GM12872 (cell line): ENCODE data around the gene ITFG1.

Source experiments
- TF ChIP-seq, protein P1 (sequence below): IDR thresholded peaks from 3 replicates; pipeline ENCODE4 v1.5.1; 2011; ENCODE audit warnings: low read depth, mild to moderate bottlenecking, low read length, moderate library complexity; ENCODE audit not compliant: insufficient read depth

Gene ITFG1

DNA sequence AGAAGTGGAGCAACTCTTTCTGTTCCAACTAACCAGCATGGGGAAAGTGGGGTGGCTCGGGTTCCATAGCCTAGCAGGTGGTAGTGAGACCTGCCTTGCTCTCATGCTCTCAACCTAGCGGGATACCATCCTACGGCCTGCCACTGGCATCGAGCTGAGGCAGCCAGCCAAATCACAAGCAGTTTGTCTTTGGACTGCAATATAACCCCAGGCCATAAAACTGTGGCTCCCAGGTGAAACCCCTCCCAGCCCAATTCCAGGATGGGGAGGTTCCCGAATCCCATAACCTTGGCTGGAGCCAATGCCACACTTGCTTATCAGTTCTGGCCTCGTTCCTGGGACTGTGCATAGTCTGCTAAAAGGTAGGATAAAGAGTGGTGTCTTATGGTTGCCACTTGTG lies 161.3 kb downstream of the ITFG1 start:
- TF ChIP-seq, protein P1, sequence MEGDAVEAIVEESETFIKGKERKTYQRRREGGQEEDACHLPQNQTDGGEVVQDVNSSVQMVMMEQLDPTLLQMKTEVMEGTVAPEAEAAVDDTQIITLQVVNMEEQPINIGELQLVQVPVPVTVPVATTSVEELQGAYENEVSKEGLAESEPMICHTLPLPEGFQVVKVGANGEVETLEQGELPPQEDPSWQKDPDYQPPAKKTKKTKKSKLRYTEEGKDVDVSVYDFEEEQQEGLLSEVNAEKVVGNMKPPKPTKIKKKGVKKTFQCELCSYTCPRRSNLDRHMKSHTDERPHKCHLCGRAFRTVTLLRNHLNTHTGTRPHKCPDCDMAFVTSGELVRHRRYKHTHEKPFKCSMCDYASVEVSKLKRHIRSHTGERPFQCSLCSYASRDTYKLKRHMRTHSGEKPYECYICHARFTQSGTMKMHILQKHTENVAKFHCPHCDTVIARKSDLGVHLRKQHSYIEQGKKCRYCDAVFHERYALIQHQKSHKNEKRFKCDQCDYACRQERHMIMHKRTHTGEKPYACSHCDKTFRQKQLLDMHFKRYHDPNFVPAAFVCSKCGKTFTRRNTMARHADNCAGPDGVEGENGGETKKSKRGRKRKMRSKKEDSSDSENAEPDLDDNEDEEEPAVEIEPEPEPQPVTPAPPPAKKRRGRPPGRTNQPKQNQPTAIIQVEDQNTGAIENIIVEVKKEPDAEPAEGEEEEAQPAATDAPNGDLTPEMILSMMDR, result no peak

DNA sequence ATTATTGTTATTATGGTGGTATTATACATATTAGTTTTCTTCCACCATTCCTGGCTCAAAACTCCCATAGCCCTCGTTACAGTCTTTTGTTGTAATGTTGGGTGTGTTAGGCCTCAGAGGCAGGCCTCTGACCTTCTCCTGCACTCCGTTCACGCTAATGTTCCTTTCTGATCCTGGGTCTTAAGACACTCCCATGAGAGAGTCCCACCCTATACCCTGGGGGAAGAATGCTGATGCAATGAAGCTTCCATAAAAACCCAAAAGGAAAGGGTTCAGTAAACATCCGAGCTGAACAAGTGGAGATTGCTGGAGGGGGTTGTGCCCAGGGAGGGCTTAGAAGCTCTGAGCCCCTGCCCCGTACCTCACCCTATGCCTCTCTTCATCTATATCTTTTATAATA lies 175.9 kb downstream of the ITFG1 start:
- TF ChIP-seq, protein P1, result no peak

DNA sequence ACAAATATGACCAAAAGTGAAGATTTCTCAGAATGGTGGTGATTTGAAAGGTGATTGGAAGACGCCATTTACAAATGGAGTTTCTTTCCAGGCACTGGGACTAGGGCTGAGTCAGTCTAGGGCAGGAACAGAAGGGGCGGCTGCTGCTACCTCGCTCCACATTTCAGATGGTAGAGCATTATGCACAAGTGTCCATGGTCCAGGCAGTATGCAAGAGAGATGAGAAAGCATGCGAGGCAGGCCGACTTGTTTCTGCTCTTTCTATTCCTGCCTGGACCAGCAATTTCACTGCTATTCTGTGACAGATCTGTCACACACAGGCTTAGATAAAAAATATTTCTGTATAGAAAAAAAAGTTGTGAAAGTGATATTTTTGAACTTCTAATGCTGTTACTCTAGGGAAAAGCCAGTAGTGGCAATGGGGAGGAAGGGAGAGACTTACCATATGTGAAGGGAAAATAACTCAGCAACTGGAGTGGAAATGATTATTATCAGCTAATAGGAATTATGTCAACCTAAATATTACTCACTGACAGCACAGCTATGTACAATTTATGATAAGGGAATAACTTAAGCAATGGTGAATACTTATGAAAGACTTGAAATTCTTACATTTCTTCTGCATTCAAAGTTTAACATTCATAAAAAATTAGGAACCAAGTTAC lies 182.4 kb downstream of the ITFG1 start:
- TF ChIP-seq, protein P1, result no peak

DNA sequence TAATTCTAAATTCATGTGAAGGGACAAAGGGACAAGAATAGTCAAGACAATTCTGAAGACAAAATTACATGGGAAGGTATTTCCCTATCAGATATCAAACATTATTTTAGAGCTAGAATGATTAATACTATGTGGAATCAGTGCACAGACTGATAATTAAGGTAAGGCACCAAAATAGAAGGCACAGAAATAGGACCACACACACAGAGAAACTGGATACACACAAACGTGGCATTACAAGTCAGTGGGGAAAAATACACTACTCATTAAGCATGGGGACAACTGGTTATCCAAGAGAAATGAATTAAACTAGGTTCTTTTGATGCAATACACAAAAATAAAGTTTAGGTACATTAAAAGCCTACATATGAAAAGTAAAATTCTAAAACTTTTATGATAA lies 184.3 kb downstream of the ITFG1 start:
- TF ChIP-seq, protein P1, result no peak

DNA sequence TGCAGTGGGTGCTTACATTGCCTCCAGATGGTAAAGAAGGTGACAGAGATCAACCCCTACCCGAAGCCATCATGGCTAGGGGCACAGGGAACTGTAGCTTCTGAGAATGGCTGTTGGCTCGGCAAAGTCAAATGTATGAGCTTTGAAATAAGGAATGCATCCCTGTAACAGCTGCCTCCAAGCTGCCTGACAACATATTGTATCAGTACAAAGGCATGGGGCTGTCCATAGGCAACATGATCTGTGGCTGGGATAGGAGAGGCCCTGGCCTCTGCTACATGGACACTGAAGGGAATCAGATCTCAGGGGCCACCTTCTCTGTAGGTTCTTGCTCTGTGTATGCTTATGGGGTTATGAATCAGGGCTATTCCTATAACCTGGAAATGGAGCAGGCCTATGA lies 197.9 kb downstream of the ITFG1 start:
- TF ChIP-seq, protein P1, result no peak

DNA sequence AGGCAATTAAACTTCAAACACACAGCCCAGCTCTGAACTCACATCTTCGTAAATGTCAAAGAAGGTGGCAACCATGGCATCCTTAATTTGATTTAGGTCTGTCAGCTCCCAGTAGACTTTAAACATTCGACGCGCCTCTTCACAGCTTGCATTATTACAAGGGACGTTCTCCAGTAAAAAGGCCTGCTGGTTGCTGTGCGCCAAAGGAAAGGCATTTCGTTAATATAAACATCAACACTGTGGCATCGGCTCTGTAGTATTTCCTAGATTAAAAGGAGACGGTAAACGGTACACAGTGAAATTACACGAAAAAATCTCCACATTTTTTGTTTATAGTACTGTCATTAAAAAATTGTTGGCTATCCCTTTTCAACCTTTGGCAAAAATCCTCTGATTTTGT lies 200.4 kb downstream of the ITFG1 start:
- TF ChIP-seq, protein P1, result no peak

DNA sequence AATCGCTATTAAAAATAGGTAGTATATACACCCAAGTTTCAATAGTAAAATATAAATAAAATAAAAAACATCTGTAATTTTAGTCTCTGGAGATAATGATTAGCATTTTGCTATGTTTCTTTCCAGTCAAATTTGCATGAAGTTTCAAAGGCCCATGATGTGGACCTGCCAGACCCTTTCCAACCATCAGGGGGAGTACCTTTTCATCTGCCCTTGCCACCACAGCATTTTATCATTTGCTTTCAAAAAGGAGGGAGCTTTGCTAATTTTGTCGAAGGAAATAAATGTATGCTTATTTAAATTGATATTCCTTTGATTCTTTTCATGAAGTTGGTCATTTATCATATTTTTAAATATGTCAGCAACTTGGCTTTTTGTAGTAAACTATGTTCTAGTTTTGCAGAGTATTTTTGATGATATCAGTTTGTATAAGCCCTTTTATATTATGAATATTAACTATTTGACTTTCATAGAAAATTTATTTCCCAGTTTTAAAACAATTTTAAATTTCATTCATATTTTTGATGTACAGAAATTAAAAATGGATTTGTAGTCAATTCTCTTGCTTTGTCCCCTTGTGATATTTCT lies 201.9 kb downstream of the ITFG1 start:
- TF ChIP-seq, protein P1, result peak; percentile 65
